ENCODE measurements around the gene SSH2.
"Not testable (repeated sequence)": the region's sequence is repeated elsewhere in the genome, so short reads cannot be mapped to it uniquely, and the experiment has no call there.

DNA sequence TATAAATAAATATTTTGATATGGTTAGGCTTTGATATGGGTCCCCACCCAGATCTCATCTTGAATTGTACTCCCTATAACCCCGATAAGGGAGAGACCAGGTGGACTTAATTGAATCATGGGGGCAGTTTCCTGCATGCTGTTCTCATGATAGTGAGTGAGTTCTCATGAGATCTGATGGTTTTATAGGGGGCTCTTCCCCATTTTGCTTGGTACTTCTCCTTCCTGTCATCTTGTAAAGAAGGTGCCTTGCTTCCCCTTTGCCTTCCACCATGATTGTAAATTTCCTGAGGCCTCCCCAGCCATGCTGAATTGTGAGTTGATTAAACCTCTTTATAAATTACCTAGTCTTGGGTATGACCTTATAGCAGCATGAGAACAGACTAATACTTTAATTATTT, 55.7 kb downstream of the SSH2 start:
- TF ChIP-seq, protein P1, sequence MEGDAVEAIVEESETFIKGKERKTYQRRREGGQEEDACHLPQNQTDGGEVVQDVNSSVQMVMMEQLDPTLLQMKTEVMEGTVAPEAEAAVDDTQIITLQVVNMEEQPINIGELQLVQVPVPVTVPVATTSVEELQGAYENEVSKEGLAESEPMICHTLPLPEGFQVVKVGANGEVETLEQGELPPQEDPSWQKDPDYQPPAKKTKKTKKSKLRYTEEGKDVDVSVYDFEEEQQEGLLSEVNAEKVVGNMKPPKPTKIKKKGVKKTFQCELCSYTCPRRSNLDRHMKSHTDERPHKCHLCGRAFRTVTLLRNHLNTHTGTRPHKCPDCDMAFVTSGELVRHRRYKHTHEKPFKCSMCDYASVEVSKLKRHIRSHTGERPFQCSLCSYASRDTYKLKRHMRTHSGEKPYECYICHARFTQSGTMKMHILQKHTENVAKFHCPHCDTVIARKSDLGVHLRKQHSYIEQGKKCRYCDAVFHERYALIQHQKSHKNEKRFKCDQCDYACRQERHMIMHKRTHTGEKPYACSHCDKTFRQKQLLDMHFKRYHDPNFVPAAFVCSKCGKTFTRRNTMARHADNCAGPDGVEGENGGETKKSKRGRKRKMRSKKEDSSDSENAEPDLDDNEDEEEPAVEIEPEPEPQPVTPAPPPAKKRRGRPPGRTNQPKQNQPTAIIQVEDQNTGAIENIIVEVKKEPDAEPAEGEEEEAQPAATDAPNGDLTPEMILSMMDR (IDR thresholded peaks at IDR 0.05): not testable (repeated sequence)
- not testable (repeated sequence) for TF ChIP-seq EP300 (IDR thresholded peaks at IDR 0.05)
